Stimulated activated CD8-positive, alpha-beta memory T cell treated with anti-CD3 and anti-CD28 coated beads, Interleukin-12 subunit alpha, Interleukin-12 subunit beta, amount 100 ng/mL, for 24 hours (primary cell): ENCODE results near the gene OGDHL.
A peak's percentile ranks its signal among the peaks of the same experiment; 100 is the strongest.
"Not testable (repeated sequence)": the region's sequence is repeated elsewhere in the genome, so short reads cannot be mapped to it uniquely, and the experiment has no call there.

Experiments used
- DNase-seq: peaks from one replicate; pipeline ENCODE4 v3.0.0-alpha.2; 2020; ENCODE audit errors: extremely low read depth

The OGDHL gene

DNA sequence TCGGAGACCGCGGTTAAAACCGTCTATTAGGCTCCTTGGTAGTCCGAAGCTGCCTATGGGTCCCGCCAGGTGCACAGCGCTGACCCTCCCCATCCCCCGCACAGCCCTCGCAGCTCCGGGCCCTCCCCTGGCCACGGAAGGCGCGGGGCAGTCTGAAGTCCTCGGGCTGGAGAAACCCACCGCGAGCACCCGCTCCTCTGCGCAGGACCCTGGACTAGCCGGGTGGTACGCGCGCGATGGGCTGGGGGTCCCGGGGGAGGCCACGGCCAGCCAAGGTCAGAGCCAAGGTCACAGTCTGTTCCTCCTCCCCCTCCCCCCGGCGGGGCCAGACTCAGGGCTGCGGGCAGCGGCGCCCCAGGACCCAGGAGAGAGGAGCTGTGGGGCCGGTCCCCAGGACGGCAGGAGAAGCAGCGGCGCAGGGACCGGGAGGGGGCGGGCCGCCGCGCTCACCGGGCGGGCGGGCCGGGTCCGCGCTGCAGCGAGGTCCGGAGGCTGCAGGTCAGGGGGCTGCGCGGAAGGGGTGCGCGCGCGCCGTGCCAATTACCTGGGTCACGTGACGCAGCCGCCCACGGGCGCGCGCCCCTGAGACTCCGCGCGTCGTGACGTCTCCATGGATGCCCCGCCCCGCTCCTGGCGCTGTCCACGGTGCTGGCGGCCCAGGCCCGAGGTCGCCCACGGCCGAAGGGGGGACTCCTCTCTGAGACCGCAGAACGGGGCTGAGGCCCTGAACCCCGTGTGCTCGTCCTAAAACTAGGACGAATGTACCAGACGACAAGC, at the start of gene OGDHL:
Gene OGDHL (minus strand): TSS at position 535 of the 777 bp plus-strand sequence. CDS start 3,731 bp downstream, outside the sequence.
- DNase-seq = peak; percentile 12

- no peak for DNase-seq
These were observed 41.9 kb upstream of the OGDHL start for GRCh38 chr10:49803988-49804387.

DNA sequence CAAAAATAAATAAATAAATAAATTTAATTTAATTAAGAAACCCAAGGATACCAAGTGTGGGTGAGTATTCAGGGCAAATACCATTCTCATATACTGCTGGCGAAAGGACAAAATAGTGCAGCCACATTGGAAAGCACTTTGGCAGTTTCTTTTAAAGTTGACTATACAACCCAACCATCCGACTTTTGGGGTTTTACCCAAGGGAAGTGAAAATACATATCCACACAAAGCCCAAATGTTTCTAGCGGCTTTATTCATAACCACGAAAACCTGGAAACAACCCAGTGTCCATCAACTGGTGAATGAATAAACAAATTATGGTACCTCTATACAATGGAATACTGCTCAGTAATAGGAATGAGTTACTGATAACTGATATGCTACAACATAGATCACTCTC, 36.2 kb upstream of the OGDHL start:
- DNase-seq = no peak

DNA sequence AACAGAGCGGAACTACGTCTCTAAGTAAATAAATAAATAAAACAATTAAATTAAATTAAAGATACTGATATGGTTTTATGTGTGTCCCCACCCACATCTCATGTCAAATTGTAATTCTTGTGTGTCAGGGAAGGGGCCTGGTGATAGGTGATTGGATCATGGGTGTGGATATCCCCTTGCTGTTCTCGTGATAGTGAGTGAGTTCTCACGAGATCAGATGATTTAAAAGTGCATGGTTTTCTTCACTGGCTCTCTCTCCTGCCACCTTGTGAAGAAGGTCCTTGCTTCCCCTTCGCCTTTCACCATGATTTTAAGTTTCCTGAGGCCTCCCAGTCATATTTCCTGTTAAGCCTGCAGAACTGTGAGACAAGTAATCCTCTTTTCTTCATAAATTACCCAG, 29.0 kb upstream of the OGDHL start:
- DNase-seq = no peak

GRCh38 chr10:49784681-49785080, 22.6 kb upstream of the OGDHL start:
- no peak for DNase-seq

DNA sequence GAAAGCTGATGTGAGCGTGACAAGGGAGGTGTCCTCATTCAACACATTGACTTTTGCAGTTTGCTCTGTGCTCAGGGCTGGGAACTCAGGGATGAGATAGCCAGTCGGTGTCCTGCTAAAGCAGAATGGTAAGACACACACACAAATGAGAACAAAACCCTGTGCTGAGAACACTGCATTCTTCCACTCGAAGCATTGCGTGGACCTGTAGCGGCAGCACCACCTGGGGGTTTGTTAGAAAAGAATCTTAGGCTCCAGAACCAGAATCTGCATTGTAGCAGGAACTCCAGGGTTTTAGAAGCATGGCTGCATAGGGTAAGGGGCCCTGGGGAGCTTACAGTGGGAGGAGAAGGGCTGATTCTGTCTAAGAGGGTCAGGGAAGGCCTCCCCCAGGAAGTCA, 21.5 kb upstream of the OGDHL start:
- DNase-seq = no peak

DNA sequence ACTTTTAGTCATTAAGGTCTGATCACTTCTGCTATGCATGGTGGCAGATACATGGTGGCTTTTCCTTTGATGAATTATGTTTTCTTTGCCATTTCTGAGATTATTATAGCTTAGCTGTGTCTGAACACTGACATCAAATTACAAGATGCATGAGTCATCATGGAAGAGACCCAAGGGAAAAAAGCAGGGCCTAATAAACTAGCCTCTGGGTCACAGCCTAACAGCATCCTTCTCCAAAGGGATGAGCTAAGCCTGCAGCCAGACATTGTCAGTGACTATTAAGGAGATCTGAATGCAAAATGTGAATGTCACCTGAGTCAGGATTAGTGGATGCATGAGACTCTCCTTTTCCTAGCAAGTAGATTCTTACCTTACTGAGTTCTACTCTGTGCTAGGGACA, 19.1 kb upstream of the OGDHL start:
- DNase-seq = no peak

- DNase-seq = no peak
These were observed 16.1 kb upstream of the OGDHL start for GRCh38 chr10:49778197-49778596.

DNA sequence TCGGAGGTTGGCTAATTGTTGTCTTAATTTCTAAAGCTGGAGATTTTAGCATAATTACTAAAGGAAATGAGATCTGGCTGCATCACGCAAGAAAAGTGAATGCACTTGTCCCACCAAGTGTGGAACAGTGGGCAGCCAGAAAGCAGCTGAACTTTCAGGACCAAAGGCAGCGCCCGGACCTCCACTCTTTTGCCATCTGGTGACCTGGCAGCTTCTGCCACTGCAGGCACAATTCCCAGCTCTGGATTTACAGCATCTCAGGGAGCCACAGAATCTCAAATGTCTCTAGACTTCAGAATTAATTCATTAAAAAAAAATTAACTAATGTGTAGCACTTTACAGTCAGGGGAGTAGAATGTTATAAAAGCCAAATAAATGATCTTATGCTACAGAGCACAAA, 14.7 kb upstream of the OGDHL start:
- DNase-seq = no peak

- DNase-seq = no peak
These were observed 12.9 kb upstream of the OGDHL start for GRCh38 chr10:49775014-49775413.

GRCh38 chr10:49772944-49773343, 10.8 kb upstream of the OGDHL start:
- not testable (repeated sequence) for DNase-seq

GRCh38 chr10:49771046-49771445, 8.9 kb upstream of the OGDHL start:
- DNase-seq = not testable (repeated sequence)

GRCh38 chr10:49769692-49770091, 7.6 kb upstream of the OGDHL start:
- DNase-seq = no peak

GRCh38 chr10:49768731-49769130, 6.6 kb upstream of the OGDHL start:
- no peak for DNase-seq

DNA sequence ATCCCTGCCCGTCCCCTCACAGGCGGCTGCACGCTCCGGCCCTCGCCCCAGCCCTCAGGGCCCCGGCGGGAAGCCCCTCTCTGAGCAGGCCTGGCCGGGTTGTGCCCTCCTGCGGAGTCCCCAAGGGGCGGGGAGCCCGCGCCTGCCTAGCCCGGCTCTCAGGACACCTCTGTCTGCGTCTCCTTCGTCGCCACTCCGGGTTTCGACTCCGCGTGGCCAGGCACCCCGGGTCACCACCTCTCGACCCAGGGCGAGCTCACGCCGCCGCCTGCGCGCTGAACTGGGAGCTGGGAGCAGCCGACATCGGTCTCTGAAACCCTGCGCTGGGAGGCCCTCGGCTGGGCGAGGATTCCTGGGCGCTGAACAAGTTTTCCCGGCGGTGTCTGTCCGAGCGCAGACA, 6.2 kb upstream of the OGDHL start:
- DNase-seq = no peak

DNA sequence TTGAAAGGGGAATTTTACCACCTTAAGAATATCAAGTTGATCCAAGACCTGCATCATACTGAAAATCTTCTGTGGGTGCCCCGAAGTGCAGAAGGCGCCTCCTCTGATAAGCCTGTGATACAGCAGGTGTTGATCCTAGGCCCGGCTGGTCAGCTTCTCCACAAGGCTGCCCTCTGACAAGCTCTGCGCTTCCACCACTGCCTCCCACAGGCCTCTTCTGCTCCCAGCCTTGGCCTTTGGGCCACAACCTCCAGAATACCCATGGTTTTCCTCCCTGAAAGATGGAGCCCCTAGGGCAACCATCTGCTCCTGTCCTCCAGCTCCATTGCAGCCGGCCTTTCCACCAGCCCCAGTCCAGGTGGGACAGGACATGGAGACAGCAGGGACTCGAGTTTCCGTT, 5.6 kb upstream of the OGDHL start:
- no peak for DNase-seq

- DNase-seq = no peak
These were observed 4.4 kb upstream of the OGDHL start for GRCh38 chr10:49766484-49766883.

DNA sequence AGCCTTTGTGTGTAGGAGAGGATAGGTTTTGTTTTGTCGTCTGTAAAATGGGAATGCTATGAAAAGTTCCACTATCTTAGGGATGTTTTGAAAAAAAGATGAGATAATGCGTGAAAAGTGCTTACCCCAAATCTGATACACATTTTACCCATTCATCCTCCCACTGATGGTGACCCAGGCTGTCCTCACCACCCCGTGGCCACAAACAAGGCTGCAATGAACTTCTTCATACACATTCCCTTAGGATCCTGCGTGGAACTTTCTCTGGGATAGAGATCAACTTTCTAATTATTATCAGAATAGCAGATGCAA, 399 bp upstream of the OGDHL start:
- no peak for DNase-seq

GRCh38 chr10:49761201-49761788, 828 bp downstream of the OGDHL start:
- no peak for DNase-seq

GRCh38 chr10:49760789-49761188, 1.3 kb downstream of the OGDHL start:
- no peak for DNase-seq

DNA sequence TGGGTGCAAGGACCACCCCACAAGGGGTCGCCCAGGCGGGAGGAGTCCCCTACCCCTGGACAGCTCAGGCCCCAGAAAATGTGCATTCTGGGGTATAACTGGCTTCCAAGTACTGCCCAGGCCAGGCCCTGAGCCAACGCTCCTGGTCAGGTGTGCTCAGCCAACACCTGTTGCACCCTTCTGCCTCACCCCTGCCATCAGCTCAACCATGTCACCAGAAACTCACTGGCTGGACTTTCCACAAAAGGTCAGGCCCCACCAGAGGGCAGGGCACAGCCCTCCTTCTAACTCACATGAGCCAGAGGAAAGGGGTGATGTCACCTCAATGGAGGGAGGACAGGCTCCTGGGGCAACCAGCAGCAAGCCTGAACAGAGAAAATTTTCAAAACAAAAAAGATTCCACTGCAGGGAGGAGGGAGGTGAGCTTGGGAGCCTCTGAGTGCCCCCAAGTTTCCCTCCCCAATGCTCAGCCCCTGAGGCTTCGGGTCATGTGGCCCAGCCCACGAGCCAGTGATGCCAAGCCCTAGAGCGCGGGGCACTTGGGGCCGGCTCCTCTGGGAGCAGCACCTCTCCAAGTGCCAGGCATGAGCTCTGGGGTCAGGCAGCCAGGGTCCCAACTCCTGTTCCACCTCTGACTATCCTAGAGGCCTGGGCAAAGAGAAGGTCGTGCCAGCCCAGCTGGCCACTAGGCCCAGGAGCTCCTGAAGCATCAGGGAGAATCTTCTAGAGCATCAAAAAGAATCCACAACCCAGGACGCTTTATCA, 2.2 kb downstream of the OGDHL start:
- no peak for DNase-seq

DNA sequence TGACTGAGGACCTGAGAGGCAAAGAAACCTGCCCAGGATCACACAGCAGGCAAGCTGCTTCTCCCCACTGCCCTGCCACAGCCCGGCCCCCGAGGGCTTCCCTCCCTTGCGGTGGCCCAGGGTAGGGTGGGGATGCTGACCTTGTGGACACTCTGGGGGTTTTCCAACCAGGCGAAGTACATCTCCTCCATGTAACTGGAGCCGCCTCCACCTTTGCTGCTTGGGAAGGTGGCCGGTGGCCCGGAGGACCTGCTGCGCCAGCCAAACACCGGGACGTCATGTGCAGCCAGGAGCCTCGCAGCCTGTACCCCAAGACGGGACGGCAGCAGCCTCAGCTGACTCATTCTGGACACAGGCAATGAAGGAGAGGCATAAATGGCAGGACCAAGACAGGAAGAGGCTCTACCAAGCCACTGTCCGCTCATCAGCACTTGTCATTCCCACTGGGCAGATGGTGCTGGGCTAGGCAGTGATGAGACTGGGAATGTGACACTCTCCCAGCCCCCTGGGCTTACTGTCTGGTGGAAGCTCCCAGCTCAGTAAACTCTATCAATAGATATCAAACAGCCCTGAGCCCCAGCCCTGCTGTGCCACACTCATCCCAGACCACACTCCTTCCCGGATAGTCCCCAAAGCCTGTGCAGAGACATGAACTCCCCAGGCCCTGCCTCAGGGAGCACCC, 3.7 kb downstream of the OGDHL start:
- no peak for DNase-seq
